ENCODE data around the gene TANK.
"Not testable (repeated sequence)": the region's sequence is repeated elsewhere in the genome, so short reads cannot be mapped to it uniquely, and the experiment has no call there.

The TANK gene

DNA sequence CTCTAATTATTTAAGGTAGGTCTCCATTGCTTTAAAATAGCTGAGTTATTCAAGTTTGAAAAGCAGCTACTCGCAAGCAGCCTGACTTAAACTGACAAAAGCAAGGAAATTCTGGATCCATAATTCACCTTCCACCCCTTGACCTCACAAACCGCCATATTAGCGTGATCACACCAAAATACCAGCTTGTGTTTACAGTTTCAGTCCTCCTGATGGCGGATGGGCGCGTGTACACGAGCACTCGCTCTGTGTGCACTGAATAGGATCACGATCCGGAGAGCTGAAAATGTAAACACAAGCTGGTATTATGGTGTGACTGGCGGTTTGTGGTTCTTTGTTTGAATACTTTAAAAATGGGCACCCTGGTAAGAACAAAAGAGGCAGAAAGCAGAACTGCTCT is 105.6 kb downstream of the TANK start:
- no peaks in the 10 kb centered on the region for H3K4me1 ChIP-seq
- H3K27ac ChIP-seq, result no peak overlapping the region
- H3K36me3 ChIP-seq, result no peaks in the 10 kb centered on the region
- no peak overlapping the region for H3K9ac ChIP-seq
- no peak overlapping the region for H3K4me3 ChIP-seq
- H3K9me3 ChIP-seq, result no peaks in the 10 kb centered on the region
- H3K27me3 ChIP-seq, result no peaks in the 10 kb centered on the region
- no peaks in the 10 kb centered on the region for H4K20me1 ChIP-seq
- H3K4me2 ChIP-seq, result no peak overlapping the region
- TF ChIP-seq Cebpa-rat (IDR thresholded peaks at IDR 0.05), result no peak

DNA sequence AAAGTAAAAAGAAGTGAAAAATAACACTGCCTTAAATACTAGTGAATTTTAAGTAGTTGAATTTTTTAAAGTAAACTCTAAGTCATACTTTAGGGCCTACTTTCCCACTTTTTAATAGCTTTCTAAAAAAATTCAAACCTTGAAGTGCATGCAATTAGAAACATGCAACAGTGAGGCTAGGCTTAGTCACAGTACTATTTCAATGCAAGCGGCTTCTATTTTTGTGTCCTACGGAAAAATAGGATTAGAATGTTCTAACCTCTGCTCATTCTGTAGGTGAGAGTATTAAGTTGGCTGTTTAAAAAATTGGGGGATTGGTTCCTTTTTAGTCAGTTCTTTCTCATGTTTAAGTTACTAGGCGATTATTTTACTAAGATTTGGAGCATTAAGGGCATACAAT is 108.9 kb downstream of the TANK start:
- no peak overlapping the region for H3K4me2 ChIP-seq
- H3K9ac ChIP-seq, result no peak overlapping the region
- H3K27me3 ChIP-seq, result no peaks in the 10 kb centered on the region
- no peaks in the 10 kb centered on the region for H3K4me1 ChIP-seq
- H3K4me3 ChIP-seq, result no peak overlapping the region
- no peaks in the 10 kb centered on the region for H3K36me3 ChIP-seq
- no peaks in the 10 kb centered on the region for H3K9me3 ChIP-seq
- no peak overlapping the region for H3K27ac ChIP-seq
- TF ChIP-seq Cebpa-rat (IDR thresholded peaks at IDR 0.05), result no peak
- H4K20me1 ChIP-seq, result no peaks in the 10 kb centered on the region

DNA sequence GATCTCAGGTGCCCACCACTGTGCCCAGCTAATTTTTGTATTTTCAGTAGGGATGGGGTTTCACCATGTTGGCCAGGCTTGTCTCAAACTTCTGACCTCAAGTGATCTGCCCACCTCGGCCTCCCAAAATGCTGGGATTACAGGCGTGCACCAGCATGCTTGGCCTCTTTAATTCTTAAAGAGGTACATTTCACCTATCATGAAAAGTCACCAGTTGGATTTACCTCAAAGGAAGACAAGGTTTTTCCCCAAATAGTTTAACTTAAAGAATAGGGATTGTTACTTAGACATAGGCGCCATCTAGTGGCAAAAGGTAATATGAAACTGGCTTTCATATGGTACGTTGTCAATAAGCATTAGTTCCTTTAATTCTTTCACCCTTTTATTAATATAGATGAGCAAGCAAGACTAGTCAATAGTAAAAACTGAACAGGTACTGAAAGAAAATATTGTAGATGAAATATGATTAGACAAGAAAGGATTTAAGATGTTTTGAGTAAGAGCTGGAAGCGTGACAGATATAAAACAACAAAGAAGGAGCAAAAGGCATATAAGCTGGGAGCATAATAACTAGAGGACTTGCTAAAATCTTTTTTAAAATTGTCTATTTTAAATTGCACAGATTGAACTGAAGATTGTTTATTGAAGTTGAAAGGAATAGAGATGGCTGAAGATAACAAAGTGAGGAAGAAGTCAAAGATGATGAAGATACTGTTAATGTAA is 113.0 kb downstream of the TANK start:
- no peak overlapping the region for H3K4me2 ChIP-seq
- no peak overlapping the region for H3K27ac ChIP-seq
- no peaks in the 10 kb centered on the region for H4K20me1 ChIP-seq
- no peaks in the 10 kb centered on the region for H3K27me3 ChIP-seq
- no peaks in the 10 kb centered on the region for H3K9me3 ChIP-seq
- H3K9ac ChIP-seq, result no peak overlapping the region
- no peaks in the 10 kb centered on the region for H3K4me1 ChIP-seq
- no peak for TF ChIP-seq Cebpa-rat (IDR thresholded peaks at IDR 0.05)
- no peak overlapping the region for H3K4me3 ChIP-seq
- H3K36me3 ChIP-seq, result no peaks in the 10 kb centered on the region

DNA sequence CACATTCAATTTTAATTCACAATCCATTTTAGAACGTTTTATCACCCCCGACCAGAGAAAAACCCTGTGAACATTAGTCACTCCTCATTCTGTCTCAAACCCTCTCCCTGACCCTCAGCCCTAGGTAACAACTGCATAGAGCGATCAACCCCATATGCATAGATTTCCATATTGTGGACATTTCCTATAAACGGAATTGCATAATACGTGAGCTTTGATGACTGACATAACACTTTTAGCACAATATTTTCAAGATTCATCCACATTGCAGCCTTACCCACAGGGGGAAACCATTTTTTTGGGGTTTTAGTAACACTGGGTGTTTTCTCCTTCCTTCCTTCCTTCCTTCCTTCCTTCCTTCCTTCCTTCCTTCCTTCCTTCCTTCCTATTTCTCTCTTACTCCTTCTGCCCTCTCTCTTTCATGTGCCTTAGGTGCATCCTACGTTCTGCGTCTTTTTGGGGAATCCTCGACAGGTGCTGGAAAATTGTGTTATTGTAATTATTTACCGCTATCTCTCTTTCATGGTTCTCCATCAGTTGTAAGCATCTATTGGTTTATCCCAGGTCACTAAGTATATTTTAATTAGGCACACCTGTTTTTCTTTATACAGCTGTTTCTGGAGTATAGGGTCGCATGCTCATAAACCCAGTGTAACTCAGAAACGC is 118.5 kb downstream of the TANK start:
- not testable (repeated sequence) for H3K36me3 ChIP-seq, H3K4me3 ChIP-seq, H3K27ac ChIP-seq, H3K4me1 ChIP-seq, H3K9ac ChIP-seq, H3K9me3 ChIP-seq, H3K27me3 ChIP-seq, H4K20me1 ChIP-seq, H3K4me2 ChIP-seq
- peak; percentile 48; the same call in 1 of the 2 replicates for TF ChIP-seq Cebpa-rat (IDR thresholded peaks at IDR 0.05)

DNA sequence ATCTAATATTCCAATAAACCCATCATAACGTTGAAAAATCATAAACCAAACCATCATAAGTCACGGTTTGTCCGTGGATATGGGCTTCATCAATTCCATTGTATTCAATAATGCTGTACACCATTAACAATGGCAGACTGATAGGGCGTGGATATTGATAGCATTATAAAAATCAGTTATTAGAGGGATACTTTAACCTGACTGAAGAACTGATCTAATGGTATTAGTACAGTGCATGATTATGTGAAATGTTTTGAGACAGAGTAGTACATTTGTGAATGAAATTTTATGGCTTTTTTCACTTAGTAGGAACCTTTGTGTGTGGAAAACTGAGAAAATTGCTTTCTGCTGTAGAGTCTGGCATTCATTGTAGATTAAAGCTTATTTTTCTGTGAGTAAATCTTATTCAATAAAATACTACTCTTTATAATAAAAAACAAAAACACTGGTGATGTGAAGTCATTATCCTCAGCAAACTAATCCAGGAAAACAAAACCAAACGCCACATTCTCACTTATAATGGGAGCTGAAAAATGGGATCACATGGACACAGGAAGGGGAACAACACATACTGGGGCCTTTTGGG is 119.1 kb downstream of the TANK start:
- H3K4me1 ChIP-seq, result not testable (repeated sequence)

DNA sequence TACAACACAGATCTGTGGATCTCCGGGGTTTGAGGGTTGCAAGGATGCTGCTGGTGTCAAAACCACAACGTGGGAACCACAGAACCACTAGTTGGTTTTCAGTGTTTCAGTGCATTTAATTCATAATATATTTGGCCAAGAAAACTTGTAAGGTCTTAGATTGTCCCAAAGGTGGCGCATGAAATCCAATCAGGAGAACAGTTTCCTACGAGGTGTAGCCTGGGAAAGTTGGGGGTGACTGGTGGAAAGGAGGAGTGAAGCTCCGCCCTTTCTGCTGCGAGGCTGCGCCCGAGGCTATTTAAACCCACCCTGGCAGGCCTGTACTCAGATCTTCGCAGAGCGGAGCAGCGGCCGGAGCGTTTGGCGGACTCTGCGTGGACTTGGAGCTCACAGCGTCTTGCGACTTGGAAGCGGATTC is 120.7 kb downstream of the TANK start:
- not testable (repeated sequence) for H3K9ac ChIP-seq, H3K4me3 ChIP-seq, H3K4me1 ChIP-seq, H3K27ac ChIP-seq, H4K20me1 ChIP-seq, H3K27me3 ChIP-seq, H3K36me3 ChIP-seq, H3K4me2 ChIP-seq
- H3K9me3 ChIP-seq, result peaks cover 11% of the 10 kb centered on the region; the same call in 1 of the 2 replicates

More for the DNA sequence above, 119.1 kb downstream of the TANK start:
- not testable (repeated sequence) for H4K20me1 ChIP-seq, H3K4me3 ChIP-seq, H3K36me3 ChIP-seq, H3K4me2 ChIP-seq, H3K9me3 ChIP-seq, H3K9ac ChIP-seq, H3K27ac ChIP-seq, H3K27me3 ChIP-seq

DNA sequence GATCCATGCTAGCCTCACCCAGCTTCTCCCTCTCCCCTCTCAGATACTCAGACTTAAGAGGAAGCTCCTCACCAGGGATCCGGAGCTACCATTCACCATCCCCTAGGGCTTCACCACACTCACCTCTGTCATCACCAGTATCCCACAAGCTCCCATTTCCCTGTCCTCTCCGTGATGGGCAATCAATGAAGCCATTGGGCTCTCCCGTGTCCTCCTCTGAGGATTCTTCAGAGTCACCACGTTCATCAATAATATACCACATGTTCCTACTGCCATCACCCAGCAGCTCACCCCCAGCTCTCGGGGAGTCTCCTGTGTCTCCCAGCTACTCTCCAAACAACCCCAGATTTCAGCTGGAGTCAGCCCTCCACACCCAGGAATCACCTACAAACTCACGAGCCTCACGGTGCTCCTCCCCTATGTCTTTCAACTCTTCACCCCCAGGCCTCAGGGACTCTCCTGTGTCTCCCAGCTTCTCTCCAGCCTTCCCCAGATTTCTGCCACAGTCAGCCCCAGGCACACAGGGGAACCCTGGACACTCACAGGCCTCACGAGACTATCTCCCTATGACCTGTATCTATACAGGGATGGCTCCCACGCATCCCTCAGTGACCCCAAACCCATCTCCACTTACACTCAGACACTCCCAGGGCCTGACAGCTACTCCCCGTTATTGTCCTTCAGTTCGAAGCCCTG is 121.5 kb downstream of the TANK start:
- not testable (repeated sequence) for H3K4me2 ChIP-seq, H3K4me1 ChIP-seq, H4K20me1 ChIP-seq, H3K4me3 ChIP-seq, H3K27me3 ChIP-seq, H3K36me3 ChIP-seq, H3K9ac ChIP-seq, H3K27ac ChIP-seq
- peaks cover 20% of the 10 kb centered on the region; the same call in 1 of the 2 replicates for H3K9me3 ChIP-seq

DNA sequence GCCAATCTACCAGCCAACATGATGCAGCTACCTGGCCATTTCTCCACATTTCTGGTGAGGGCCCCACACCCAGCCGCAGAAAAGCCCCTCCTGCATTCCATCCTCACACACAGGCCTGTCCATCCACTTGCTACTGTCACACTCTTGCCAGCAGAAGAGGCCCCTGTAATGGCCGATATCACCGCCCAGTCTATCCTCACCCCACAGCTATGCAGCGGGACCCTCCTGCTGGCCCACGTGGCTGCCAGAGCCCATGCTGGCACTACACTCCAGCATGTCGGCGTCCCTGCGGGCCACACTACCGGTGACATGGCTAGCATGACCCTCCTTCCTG is 122.0 kb downstream of the TANK start:
- not testable (repeated sequence) for H3K27ac ChIP-seq, H3K27me3 ChIP-seq, H3K36me3 ChIP-seq, H3K4me1 ChIP-seq, H3K4me2 ChIP-seq, H3K9ac ChIP-seq, H4K20me1 ChIP-seq, H3K4me3 ChIP-seq
- peaks cover 20% of the 10 kb centered on the region; the same call in 1 of the 2 replicates for H3K9me3 ChIP-seq

DNA sequence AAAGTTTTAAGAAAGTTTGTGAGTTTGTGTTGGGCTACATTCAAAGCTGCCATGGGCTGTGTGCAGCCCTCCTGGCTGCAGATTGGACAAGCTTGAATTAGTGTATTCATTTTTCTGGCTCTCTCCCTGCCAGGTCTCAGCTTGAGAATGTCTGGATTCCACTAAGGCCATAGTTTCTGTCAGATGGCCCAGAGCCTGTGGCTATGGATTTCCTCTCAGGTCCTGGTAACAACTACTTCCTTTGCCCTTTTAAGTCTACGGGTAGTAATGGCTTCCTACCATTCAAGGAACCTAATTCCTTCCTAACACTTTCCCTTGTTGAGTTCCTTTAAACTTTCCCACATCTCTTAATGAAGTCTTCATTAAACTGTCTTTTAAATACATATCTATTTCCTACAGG is 123.7 kb downstream of the TANK start:
- no peak overlapping the region for H3K9ac ChIP-seq
- H3K9me3 ChIP-seq, result peaks cover 15% of the 10 kb centered on the region; the same call in 1 of the 2 replicates
- peaks cover 8% of the 10 kb centered on the region; the same call in 1 of the 2 replicates for H3K4me1 ChIP-seq
- H3K4me2 ChIP-seq, result no peak overlapping the region
- H4K20me1 ChIP-seq, result no peaks in the 10 kb centered on the region
- H3K27ac ChIP-seq, result no peak overlapping the region
- no peaks in the 10 kb centered on the region for H3K36me3 ChIP-seq
- no peaks in the 10 kb centered on the region for H3K27me3 ChIP-seq
- H3K4me3 ChIP-seq, result no peak overlapping the region
- no peak for TF ChIP-seq Cebpa-rat (IDR thresholded peaks at IDR 0.05)

Measured in BLaER1 (cell line).